WERI-Rb-1 (cell line): Measurements from ENCODE around the gene SGK2.
A peak's percentile ranks its signal among the peaks of the same experiment; 100 is the strongest.

ENCODE experiments used
- DNase-seq: peaks from one replicate; pipeline ENCODE4 v3.0.0-alpha.2; 2020
- H3K27ac ChIP-seq: fragments of 250-450 bp; sonication (Bioruptor Pico); 2 replicates; pipeline ENCODE4 v1.5.1; 2020; ENCODE audit warnings: mild to moderate bottlenecking, moderate library complexity
- H3K27me3 ChIP-seq: fragments of 250-450 bp; sonication (Bioruptor Pico); 2 replicates; pipeline ENCODE4 v1.5.1; 2021; ENCODE audit warnings: mild to moderate bottlenecking, low read depth, moderate library complexity; ENCODE audit not compliant: insufficient read depth, severe bottlenecking
- H3K36me3 ChIP-seq: fragments of 250-450 bp; sonication (Bioruptor Pico); 2 replicates; pipeline ENCODE4 v1.5.1; 2020; ENCODE audit warnings: mild to moderate bottlenecking, moderate library complexity
- H3K4me3 ChIP-seq: 2 replicates; pipeline ENCODE4 v1.5.1; 2011; ENCODE audit warnings: low read depth, mild to moderate bottlenecking, control low read depth, low read length
- H3K9me3 ChIP-seq: fragments of 250-450 bp; sonication (Bioruptor Pico); 2 replicates; pipeline ENCODE4 v1.5.1; 2021; ENCODE audit warnings: mild to moderate bottlenecking, moderate library complexity; ENCODE audit not compliant: severe bottlenecking
- TF ChIP-seq, protein P1 (sequence below): IDR thresholded peaks from 2 replicates; pipeline ENCODE4 v1.5.1; 2011; ENCODE audit warnings: low read depth, mild to moderate bottlenecking, control low read depth, inconsistent platforms, low read length

Gene SGK2

DNA sequence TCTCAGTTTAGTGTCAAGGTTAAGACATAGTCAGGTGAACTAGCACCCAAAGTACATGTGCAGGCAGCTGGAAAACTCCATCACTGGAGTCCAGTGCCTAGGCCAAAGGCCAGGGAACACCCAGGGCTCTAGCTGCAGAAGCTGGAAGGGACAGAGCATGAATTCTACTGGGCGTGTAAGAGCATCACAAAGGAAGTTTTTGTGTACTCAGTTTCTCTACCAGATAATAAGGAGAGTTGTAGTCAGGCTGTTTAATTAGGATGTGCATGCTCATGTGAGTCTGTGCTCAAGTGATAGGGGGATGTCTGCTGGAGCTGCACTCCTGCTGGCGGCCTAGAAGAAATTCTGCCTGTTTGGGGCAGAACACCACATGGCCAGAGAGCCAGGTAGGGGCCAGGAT, 43.2 kb upstream of the SGK2 start:
- H3K9me3 ChIP-seq, result no peaks in the 10 kb centered on the region
- H3K36me3 ChIP-seq, result peaks cover 8% of the 10 kb centered on the region
- H3K4me3 ChIP-seq, result peak overlapping the region; percentile 49; the same call in 1 of the 2 replicates
- TF ChIP-seq, protein P1, sequence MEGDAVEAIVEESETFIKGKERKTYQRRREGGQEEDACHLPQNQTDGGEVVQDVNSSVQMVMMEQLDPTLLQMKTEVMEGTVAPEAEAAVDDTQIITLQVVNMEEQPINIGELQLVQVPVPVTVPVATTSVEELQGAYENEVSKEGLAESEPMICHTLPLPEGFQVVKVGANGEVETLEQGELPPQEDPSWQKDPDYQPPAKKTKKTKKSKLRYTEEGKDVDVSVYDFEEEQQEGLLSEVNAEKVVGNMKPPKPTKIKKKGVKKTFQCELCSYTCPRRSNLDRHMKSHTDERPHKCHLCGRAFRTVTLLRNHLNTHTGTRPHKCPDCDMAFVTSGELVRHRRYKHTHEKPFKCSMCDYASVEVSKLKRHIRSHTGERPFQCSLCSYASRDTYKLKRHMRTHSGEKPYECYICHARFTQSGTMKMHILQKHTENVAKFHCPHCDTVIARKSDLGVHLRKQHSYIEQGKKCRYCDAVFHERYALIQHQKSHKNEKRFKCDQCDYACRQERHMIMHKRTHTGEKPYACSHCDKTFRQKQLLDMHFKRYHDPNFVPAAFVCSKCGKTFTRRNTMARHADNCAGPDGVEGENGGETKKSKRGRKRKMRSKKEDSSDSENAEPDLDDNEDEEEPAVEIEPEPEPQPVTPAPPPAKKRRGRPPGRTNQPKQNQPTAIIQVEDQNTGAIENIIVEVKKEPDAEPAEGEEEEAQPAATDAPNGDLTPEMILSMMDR, result no peak
- no peaks in the 10 kb centered on the region for H3K27me3 ChIP-seq
- DNase-seq, result no peak
- no peak overlapping the region for H3K27ac ChIP-seq

DNA sequence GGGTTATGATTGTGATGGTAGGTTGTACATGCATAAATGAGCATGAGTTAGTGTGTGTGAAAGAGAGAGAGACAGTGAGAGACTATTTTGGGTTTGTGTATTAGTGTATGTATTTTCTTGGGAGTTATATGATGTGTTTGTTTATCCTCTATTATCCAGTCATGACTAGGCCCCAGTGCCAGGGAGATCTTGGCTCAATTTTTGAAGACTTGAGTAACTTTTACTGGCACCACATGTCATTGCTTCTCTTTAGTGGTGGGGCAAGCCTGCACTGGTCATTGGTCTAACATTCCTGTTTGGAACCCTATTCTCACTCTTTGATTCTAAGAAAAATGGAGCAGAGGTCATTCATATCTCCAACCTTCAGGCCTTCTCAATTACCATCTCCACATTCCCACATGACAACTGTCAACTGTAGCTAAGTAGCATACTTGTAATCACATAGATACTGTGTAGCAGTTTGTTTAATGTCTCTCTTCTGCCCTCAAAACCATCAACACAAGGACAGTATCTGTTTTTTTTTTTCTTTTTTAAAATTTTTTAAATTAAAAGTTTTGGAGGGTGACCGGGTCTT, 42.5 kb upstream of the SGK2 start:
- H3K27ac ChIP-seq, result no peak overlapping the region
- H3K27me3 ChIP-seq, result no peaks in the 10 kb centered on the region
- H3K36me3 ChIP-seq, result peaks cover 8% of the 10 kb centered on the region
- H3K9me3 ChIP-seq, result no peaks in the 10 kb centered on the region
- H3K4me3 ChIP-seq, result no peak overlapping the region
- TF ChIP-seq, protein P1, result no peak
- DNase-seq, result no peak

DNA sequence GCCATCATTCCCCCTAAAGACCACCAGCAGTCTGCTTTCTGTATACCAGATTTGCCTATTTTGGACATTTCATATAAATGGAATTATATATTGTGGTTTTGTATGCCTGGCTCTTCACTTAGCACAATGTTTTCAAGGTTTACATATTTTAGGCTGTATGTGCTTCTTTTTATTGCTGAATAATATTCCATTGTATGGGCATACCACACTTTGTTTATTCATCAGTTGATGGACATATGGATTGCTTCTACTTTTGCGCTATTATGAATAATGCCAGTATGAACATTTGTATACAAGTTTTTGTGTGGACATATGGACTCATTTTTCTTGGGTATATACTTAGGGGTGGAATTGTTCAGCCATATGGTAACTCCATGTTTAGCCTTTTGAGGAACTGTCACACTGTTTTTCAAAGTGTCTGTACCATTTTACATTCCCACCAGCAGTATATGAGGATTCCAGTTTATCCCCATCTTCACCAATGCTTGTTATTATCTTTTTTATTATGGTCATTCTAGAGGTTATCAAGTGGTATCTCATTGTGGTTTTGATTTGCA, 38.7 kb upstream of the SGK2 start:
- H3K4me3 ChIP-seq, result no peak overlapping the region
- TF ChIP-seq, protein P1, result no peak
- no peak overlapping the region for H3K27ac ChIP-seq
- H3K9me3 ChIP-seq, result no peaks in the 10 kb centered on the region
- peaks cover 8% of the 10 kb centered on the region for H3K36me3 ChIP-seq
- no peaks in the 10 kb centered on the region for H3K27me3 ChIP-seq
- DNase-seq, result no peak

DNA sequence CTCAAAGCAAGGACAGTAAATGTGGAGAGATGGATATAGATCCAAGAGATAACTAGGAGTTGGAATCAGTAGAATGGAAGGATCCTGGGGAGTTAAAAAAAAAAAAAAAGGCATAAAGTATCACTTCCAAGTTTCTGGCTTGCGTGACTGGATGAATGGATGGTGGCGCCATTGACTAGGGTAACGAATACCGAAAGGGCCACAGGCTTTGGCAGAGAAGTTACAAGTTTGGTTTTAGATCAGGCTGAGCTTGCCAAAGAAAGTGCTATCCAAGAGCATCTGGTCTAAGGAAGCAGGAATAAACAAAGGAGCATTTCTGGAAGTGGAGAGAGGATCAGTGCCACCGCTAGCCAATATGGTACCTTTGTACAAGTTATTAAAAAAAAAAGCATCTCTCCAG, 33.8 kb upstream of the SGK2 start:
- no peak overlapping the region for H3K4me3 ChIP-seq
- TF ChIP-seq, protein P1, result no peak
- H3K9me3 ChIP-seq, result no peaks in the 10 kb centered on the region
- H3K27me3 ChIP-seq, result no peaks in the 10 kb centered on the region
- no peak overlapping the region for H3K27ac ChIP-seq
- no peak for DNase-seq
- H3K36me3 ChIP-seq, result no peaks in the 10 kb centered on the region; the same call in 1 of the 2 replicates

DNA sequence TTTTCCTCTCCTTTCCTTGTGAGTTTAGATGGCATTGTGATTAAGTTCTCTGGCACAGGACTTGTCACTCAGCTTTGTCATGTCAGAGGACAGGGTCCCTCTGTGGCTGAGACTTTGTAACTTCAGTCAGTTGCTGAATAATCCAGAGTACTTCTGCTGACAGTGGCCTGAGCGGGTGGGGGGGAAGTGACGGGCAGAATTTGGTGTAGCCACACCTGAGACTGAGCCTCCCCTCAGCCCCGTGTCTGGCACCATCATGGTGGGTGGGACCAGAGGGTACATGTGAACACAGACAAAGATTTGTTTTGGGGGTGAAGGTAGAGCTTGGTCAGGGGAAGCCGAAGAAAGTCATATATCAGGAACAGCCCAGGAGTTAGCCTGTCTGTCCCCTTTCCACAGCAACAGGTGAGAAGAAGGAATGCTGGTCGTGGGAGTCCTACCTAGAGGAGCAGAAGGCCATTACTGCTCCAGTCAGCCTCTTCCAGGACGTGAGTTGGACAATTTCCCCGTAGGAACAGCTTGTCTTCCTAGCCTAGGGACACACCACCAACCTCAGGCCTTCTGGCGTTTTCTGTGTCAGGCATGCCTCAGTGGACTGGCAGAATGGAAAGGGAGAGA, 30.5 kb upstream of the SGK2 start:
- Histone ChIP-seq H3K27ac (no peak overlapping the region), H3K27me3 (no peaks in the 10 kb centered on the region), H3K9me3 (no peaks in the 10 kb centered on the region), H3K4me3 (no peak overlapping the region), H3K36me3 (no peaks in the 10 kb centered on the region; the same call in 1 of the 2 replicates)
- TF ChIP-seq, protein P1, result no peak
- no peak for DNase-seq

DNA sequence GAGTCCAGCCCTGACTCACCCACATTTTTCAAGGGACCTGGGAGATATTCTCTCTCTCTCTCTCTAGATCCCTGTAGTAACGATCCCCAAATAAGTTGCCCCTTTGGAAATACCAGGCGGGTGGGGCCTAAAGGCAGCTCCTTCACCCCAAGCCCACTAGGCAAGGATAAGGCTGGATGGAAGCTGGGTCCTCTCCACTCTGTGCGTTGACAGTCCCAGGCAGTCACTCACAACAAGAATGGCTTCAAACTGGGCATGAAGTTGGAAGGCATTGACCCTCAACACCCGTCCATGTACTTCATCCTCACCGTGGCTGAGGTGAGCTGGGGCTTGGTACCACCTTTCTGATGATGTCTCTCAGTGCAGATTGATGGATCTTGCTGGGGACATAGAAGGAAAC, 29.8 kb upstream of the SGK2 start:
- no peak for DNase-seq
- H3K9me3 ChIP-seq, result no peaks in the 10 kb centered on the region
- TF ChIP-seq, protein P1, result no peak
- H3K27ac ChIP-seq, result no peak overlapping the region
- no peak overlapping the region for H3K4me3 ChIP-seq
- H3K27me3 ChIP-seq, result no peaks in the 10 kb centered on the region
- no peaks in the 10 kb centered on the region; the same call in 1 of the 2 replicates for H3K36me3 ChIP-seq
